ENCODE measurements around the gene CACNA1I.

GRCh38 chr22:39537975-39538374, 32.6 kb upstream of the CACNA1I start:
- no peak for TF ChIP-seq POLR2A (IDR thresholded peaks at IDR 0.05)
- TF ChIP-seq CTCF (IDR thresholded peaks at IDR 0.05 in 8 of 11, conservative IDR thresholded peaks at IDR 0.05 in 3 of 11): no peak

Data from spleen (tissue), 7 donors.